Measurements from ENCODE around the gene CDH22.
A peak's percentile ranks its signal among the peaks of the same experiment; 100 is the strongest.

CDH22 gene

GRCh38 chr20:46299078-46299477 is 9.2 kb downstream of the CDH22 start:
- no peak for DNase-seq (ENCODE audit: low spot score)

GRCh38 chr20:46298374-46298773 is 9.9 kb downstream of the CDH22 start:
- no peak for DNase-seq (ENCODE audit: low spot score)

DNA sequence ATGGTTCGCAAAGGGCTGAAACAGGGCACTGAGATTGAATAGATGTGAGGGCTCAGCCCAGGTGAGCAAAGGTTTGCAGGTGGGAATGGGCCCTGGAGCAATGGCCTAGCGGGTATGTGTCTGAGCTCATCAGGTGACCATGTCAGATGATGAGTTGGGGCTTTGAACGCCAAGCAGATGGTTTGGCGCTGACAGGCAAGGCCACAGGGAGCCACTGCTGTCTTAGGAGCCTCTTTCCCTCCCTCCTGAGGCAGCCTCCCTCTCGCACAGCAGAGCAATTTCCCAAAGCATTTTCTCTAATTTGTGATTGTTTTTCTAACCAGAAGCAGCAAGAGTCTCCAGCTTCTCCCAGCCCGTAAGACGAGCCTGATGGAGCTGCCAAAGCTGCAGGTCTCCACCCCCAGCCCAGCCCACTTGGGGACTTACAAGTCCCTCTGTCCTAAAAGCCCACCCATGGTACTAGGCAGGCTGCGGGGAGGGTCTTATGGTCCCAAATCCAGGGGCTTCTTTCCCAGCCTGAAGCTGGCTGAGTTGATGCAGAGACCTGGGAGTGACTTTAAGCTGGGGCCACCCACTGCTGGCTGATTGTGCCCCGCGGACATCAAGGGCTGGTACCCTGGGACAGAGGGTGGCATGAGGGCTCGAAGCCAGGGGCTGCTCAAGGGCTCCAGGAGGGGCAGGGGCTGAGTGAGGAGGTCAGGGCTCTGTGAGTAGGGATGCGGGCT is 11.6 kb downstream of the CDH22 start:
- no peak for DNase-seq (ENCODE audit: low spot score)

DNA sequence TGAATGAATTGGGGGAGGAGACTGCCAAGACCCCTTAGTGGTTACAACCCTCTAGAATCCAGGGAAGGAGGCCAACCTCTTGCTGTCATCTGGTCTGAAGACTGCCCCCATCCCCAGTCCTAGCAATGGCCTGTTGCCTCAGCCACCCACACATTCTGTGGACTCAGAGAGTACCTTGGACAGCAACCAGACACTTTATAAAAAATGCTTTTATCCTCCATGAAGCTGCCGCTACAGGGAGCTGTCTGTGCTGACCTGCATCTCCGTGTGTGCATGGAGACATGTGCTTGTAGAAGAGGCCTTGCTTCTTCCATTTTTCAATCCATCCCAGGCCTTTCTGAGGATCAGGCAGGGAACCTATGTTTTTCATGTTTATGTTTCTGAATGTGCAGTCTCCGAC is 15.2 kb downstream of the CDH22 start:
- DNase-seq (ENCODE audit: low spot score), result peak; percentile 79

DNA sequence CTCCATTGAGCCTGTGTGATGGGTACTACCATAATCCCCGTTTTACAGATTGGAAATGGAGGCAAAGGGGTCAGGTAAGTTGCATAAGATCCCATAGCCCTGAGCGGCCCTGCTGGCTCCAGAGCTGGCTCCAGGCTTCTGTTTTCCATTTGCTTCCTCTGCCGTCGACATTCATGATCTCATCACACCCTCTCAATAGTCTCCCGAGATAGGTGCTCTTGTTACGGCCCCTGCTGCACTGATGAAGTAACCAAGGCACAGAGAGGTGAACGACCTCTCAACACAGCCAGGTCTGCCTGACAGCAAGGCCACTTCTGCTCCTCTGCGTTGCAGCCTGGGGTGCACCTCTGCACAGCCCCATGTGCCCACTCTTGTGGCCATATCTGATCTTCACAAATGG is 16.9 kb downstream of the CDH22 start:
- no peak for DNase-seq (ENCODE audit: low spot score)

DNA sequence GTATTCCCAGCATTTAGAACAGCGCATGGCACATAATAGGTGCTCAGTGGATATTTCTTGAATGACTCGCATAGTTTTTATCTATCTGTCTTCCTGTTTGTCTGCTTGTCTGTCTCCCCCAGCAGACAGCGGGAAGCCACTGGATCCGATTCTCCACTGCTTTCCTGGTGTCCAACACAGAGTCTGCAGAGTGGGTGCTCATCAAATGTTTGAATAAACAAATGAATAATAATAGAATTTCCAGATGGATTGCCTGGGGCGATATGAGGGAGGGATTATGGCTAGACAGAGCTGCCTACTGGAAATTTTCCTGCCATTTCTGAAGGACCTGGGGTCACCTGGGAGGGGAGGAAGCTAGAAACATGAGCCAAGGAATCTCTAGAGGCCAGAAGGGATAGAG is 18.9 kb downstream of the CDH22 start:
- no peak for DNase-seq (ENCODE audit: low spot score)

GRCh38 chr20:46286977-46287376 is 21.3 kb downstream of the CDH22 start:
- no peak for DNase-seq (ENCODE audit: low spot score)

GRCh38 chr20:46286382-46286781 is 21.9 kb downstream of the CDH22 start:
- no peak for DNase-seq (ENCODE audit: low spot score)

DNA sequence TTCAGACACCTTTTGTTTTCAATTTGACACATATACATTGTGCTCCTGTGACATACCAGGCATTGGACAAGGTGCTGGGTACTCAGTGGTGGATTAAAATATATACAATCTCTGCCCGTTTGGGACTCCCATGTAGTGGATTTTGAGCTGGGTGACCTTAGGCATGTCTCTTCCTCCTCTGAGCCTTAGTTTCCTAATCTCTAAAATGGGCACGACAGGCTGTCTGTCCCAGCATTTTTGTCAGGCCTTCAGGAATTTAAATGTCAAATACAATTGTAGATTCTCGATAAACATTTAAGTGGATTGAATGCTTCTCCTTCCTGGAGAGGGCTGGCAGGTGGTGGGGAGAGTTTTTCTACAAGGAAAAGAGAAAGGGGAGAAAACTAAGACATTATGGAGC is 22.6 kb downstream of the CDH22 start:
- no peak for DNase-seq (ENCODE audit: low spot score)

GRCh38 chr20:46285072-46285471 is 23.2 kb downstream of the CDH22 start:
- DNase-seq (ENCODE audit: low spot score), result no peak

GRCh38 chr20:46284040-46284427 is 24.3 kb downstream of the CDH22 start:
- DNase-seq (ENCODE audit: low spot score), result no peak

DNA sequence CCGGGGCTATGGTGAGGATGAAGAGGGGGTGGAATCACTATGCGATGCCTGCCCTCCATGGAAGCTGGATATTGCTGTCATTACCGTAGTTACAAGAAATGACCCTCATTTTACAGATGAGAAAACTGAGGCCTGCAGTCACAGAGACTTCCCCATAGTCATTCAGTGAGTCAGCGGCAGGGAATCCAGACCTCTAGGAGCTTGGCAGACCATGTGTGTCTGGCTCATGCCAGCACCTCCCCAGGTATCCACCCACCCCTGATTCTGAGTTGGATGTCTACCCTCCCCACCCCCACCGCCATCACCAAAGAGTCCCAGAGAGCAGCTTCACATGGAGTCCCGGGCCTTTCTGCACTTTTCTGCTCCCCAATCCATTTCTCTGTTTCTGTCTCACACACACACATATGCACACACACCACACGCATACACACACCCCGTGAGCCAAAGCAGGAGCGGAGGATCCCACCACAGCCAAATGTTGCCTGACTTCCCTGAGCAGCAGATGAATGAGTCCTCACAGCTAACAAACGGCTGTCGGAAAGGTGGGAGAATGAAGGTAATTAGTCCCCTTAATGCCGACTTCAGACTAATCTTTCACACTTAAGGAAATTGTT is 24.8 kb downstream of the CDH22 start:
- DNase-seq (ENCODE audit: low spot score), result no peak

DNA sequence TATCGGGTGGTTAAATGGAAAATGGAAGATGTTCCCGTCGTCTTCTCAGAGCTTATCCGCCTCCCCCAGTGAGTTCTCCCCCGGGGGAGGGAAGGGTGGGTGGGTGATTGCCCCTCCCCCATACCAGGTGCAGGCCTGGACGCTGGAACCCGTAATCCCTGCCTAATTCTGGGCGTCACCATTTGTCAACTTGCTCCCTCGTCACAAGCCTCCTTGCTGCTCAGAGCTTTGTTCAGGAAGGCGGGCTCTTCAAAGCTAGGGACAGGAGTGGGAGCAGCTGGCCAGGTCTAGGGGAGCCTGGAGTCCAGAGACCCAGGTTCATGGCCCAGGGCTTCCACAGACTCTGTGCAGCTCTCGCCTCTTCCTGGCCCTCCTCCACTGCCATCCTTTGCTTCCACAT is 25.6 kb downstream of the CDH22 start:
- no peak for DNase-seq (ENCODE audit: low spot score)

DNA sequence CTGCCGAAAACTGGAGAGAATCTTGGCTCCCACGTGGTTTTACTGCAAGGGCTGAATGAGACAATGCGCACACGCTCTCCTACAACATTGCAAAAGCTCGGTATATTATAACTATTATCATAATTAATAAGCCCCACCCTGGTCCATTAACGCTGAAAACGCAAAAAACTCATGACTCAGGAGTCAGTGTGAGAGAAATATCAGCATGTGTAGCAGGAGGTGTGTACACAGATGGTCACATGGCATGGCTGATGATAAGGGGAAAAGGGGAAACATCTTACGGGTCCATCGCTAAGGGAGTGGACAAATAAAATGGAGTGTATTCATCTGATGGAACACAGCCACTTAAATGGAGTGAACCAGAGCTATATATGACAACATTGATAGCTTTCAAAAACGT is 29.2 kb downstream of the CDH22 start:
- DNase-seq (ENCODE audit: low spot score), result no peak

- no peak for DNase-seq (ENCODE audit: low spot score)
Measured at GRCh38 chr20:46277602-46278001, 30.7 kb downstream of the CDH22 start.

DNA sequence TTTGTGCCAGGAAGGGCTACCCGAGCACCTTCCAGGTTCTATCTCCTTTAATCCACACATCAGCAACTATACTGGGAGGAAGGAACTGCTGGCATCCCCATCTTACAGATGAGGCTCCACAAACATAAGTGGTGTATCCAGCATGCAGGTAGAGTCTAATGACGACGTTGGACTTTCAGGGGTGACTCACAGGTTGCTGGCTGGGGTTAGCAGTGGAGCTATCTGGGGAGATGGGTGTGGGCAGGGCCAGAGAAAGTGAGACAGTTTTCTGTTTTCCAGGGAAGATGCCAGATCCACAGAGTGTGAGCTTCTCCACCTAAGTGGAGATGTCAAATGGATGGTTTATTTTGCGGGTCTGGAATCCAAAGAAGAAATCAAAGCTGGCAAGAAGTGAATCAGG is 31.8 kb downstream of the CDH22 start:
- DNase-seq (ENCODE audit: low spot score), result no peak

- DNase-seq (ENCODE audit: low spot score), result no peak
Measured at GRCh38 chr20:46275091-46275490, 33.2 kb downstream of the CDH22 start.

GRCh38 chr20:46273717-46274116 is 34.6 kb downstream of the CDH22 start:
- no peak for DNase-seq (ENCODE audit: low spot score)

- no peak for DNase-seq (ENCODE audit: low spot score)
Measured at GRCh38 chr20:46272389-46273047, 35.8 kb downstream of the CDH22 start.

DNA sequence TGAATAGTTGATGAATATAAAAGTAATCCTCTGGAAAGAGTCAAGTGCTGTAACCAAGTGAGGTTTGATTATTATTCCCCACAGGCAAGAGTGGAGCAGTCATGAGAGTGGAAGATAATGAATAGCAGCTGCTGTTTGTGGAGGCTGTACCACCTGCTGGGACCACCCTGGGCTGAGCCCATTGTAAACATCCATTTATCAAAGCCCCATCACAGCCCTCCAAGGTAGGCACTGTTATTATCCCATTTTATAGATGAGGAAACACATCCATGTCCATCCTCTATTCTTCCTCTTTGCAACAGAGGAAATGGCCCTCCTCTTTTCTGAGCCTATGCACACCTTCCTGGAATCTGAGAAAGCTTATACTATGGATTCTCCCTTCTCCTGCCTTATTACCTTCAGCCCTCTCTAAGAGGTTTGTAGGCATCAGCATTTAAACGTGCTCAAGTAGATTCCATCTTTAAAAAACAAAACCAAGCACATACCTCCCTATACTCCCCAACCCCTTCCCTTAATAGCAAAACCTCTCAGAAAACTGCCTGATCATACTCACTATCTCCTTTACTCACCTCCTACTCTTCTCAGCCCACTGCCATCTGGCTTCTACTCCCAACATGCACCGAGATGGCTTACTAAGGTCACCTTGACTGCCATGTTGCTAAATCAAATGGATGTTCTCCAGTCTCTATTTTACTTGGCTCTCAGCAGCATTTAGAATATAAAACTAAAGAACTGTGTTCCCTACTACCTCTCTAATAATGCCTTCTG is 37.1 kb downstream of the CDH22 start:
- no peak for DNase-seq (ENCODE audit: low spot score)

DNA sequence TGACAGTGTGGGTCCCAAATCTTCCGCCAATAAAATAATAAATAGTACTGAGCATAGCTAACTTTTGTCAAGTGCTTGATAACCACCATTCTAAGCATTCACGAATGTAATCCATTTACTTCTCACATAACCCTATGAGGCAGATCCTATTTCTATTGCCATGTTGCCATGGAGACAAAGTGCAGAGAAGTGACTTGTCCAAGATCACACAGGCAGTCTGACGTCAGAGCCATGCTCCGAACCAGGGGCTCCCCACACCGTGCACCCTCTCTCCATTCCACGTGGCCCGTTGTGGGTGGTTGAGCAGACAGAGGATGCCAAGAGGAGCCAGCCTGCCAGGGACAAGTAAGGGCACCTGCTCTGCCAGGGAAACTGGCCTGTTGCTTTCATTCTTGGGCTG is 38.9 kb downstream of the CDH22 start:
- DNase-seq (ENCODE audit: low spot score), result no peak

GRCh38 chr20:46268662-46269061 is 39.6 kb downstream of the CDH22 start:
- no peak for DNase-seq (ENCODE audit: low spot score)

GRCh38 chr20:46268131-46268614 is 40.1 kb downstream of the CDH22 start:
- no peak for DNase-seq (ENCODE audit: low spot score)

All from COLO829 (cell line).